ENCODE results near the gene APOA1.

APOA1 gene

DNA sequence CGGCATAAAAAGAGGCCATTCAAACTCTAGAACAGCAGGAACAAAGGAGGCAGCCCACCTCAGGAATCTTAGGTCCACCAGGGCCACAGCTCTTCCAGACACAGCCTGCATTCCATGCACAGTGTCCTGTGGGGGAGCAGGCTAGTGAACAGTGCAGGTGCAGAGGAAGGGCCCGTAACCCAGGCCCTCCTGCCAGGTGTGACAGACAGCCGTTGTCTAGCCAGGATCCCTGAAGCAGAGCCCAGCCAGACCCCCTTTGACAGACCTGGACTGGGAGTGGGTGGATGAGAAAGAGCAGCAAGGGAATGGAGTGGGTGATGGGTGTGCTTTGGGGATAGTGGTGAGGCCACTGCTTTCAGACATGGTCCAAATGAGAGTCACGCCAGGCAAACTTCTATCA is 48.4 kb downstream of the APOA1 start:
- DNase-seq (ENCODE audit: insufficient read length, low spot score) = no peak
- TF ChIP-seq TAF1 (IDR thresholded peaks at IDR 0.05; ENCODE audit: low read depth, low read length) = no peak
- no peak for TF ChIP-seq POU2F2 (IDR thresholded peaks at IDR 0.05; ENCODE audit: low read depth, low read length)
- TF ChIP-seq PAX5 (IDR thresholded peaks at IDR 0.05; ENCODE audit: insufficient read depth, low read length, severe bottlenecking) = no peak
- TF ChIP-seq SPI1 (IDR thresholded peaks at IDR 0.05; ENCODE audit: low read depth, low read length) = no peak
- no peak for TF ChIP-seq POLR2AphosphoS5 (IDR thresholded peaks at IDR 0.05; ENCODE audit: low read depth, low read length)
- no peak for TF ChIP-seq POLR2A (IDR thresholded peaks at IDR 0.05; ENCODE audit: low read depth, low read length)
- FAIRE-seq = no peak

DNA sequence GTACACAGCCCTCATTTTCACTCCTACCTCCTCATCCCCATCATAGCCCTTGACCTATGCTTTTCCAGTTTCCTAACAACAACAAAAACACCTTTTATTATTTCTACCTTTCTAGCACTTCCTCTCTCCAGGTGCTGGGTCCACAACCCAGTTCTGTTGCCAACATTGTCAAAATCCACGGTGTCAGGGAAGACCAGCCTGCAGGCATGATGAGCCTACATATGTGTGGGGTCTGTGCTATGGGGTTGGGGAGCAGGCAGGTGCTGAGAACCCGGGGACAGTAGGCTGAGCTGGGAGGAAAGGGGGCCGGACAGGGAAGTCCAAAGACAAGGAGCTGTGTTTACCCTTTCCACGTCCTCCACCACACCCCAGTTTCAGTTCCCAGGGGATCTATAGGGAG is 48.9 kb downstream of the APOA1 start:
- FAIRE-seq (no peak), DNase-seq (ENCODE audit: insufficient read length, low spot score) (no peak)
- TF ChIP-seq SPI1 (IDR thresholded peaks at IDR 0.05; ENCODE audit: low read depth, low read length) (peak; percentile 47), PAX5 (IDR thresholded peaks at IDR 0.05; ENCODE audit: insufficient read depth, low read length, severe bottlenecking) (no peak)

DNA sequence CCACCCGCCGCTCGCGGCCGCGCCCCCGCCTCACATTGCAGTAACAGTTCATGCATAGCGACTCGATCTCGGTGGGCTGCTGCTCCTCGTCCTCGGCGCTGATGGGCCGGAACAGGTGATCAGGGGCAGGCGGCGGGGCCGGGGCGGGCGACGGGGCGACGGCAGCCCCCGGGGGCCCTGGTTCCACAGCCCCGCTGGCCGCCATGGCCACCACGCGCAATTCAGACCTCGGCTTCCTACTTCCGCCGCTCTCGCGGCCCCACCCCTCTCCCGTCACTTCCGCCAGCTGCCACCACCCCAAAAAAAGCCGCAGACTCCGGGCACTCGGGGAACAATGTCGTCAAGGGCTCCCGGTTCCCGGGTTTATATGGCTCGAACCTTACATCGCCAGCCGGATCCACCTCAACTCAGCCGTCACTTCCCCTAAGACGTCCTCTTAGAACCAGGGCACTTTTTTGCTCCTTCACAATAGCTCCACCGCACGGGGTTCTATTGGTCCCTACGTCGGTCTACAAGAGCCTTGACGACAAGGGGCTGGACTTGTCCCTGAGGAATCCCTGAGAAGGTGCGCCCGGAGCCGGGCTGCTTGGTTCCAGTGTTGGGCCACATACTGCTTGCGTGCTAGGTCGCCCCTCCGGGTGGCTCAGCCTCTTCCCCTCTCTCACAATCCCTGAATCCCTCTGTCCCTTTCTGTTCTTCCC is 49.5 kb downstream of the APOA1 start, which contains the start of gene ZPR1:
Gene ZPR1, minus strand, starts transcription at position 238 of the 701 bp plus-strand sequence. Its CDS starts 33 bp downstream, at position 205.
- FAIRE-seq = peak; percentile 95
- TF ChIP-seq TAF1 (IDR thresholded peaks at IDR 0.05; ENCODE audit: low read depth, low read length) = peak; percentile 73; the same call in 1 of the 2 replicates
- TF ChIP-seq POLR2A (IDR thresholded peaks at IDR 0.05; ENCODE audit: low read depth, low read length) = peak; percentile 86
- TF ChIP-seq POLR2AphosphoS5 (IDR thresholded peaks at IDR 0.05; ENCODE audit: low read depth, low read length) = peak; percentile 85
- no peak for TF ChIP-seq PAX5 (IDR thresholded peaks at IDR 0.05; ENCODE audit: insufficient read depth, low read length, severe bottlenecking)

DNA sequence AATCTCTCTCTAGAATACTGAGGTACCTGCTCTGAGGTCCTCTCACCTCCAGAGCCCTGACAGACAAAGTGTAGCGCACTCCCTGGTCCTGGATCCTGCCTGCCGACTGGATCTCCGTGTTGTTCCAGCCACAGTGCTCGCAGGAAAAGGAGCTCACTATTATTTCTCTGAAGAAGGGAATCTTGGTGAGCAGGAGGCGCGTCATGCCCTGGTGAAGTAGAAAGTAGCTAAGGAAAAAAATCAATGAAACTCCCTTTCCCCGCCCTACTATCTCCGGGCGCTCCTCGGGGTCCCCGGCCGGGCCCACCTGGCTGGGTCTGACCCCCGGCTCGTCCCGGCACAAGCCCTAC is 50.0 kb downstream of the APOA1 start:
- FAIRE-seq (no peak), DNase-seq (ENCODE audit: insufficient read length, low spot score) (no peak)
- TF ChIP-seq POLR2A (IDR thresholded peaks at IDR 0.05; ENCODE audit: low read depth, low read length) = no peak
- TF ChIP-seq POLR2AphosphoS5 (IDR thresholded peaks at IDR 0.05; ENCODE audit: low read depth, low read length) = no peak
- no peak for TF ChIP-seq TAF1 (IDR thresholded peaks at IDR 0.05; ENCODE audit: low read depth, low read length)
- TF ChIP-seq SPI1 (IDR thresholded peaks at IDR 0.05; ENCODE audit: low read depth, low read length) = no peak
- TF ChIP-seq POU2F2 (IDR thresholded peaks at IDR 0.05; ENCODE audit: low read depth, low read length) = no peak
- TF ChIP-seq PAX5 (IDR thresholded peaks at IDR 0.05; ENCODE audit: insufficient read depth, low read length, severe bottlenecking) = no peak

More for the DNA sequence above, 49.5 kb downstream of the APOA1 start, which contains the start of gene ZPR1:
- peak; percentile 92 for DNase-seq (ENCODE audit: insufficient read length, low spot score)

DNA sequence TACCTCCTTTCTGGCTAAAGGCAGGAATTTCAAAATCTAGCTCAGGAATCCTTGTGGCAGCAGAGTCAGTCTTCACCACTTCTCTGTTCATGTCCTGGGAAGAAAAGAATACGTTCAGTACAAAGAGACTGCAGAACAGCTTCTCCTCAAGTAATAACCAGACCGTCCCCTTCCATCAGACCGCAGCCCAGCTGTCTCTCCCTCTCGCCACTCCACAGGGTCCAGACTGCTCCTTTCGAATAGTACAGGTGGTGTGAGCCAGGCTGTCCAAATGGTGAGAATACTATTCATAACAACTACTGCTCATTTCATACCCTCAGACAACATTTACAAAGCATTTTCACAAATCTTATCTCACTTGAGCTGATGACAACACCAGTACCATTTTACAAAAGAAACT is 50.5 kb downstream of the APOA1 start:
- DNase-seq (ENCODE audit: insufficient read length, low spot score) = no peak
- FAIRE-seq = peak; percentile 73
- TF ChIP-seq POU2F2 (IDR thresholded peaks at IDR 0.05; ENCODE audit: low read depth, low read length) = no peak
- no peak for TF ChIP-seq POLR2A (IDR thresholded peaks at IDR 0.05; ENCODE audit: low read depth, low read length)
- TF ChIP-seq POLR2AphosphoS5 (IDR thresholded peaks at IDR 0.05; ENCODE audit: low read depth, low read length) = no peak
- no peak for TF ChIP-seq SPI1 (IDR thresholded peaks at IDR 0.05; ENCODE audit: low read depth, low read length)
- TF ChIP-seq PAX5 (IDR thresholded peaks at IDR 0.05; ENCODE audit: insufficient read depth, low read length, severe bottlenecking) = no peak
- TF ChIP-seq TAF1 (IDR thresholded peaks at IDR 0.05; ENCODE audit: low read depth, low read length) = no peak

DNA sequence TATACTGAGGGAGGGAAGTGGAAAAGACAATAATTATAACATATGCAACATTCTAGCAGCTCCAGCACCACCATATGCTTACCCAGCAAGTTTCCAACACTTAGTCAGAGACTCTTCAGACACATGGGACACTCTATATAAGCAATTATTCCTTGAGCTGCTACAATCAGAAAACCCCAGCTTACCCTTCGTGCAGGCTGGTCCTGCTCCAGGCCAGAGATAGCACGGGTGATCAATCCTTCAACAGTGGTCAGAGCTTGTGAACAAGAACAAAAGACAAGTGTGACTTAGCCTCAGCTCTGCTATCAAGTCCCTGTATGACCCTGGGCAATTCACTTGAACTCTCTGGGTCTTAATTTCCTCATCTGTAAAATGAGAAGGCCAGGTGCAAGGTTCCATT is 51.1 kb downstream of the APOA1 start:
- FAIRE-seq (peak; percentile 13), DNase-seq (ENCODE audit: insufficient read length, low spot score) (no peak)
- TF ChIP-seq POLR2AphosphoS5 (IDR thresholded peaks at IDR 0.05; ENCODE audit: low read depth, low read length) (no peak), SPI1 (IDR thresholded peaks at IDR 0.05; ENCODE audit: low read depth, low read length) (no peak), TAF1 (IDR thresholded peaks at IDR 0.05; ENCODE audit: low read depth, low read length) (no peak), POU2F2 (IDR thresholded peaks at IDR 0.05; ENCODE audit: low read depth, low read length) (no peak), POLR2A (IDR thresholded peaks at IDR 0.05; ENCODE audit: low read depth, low read length) (no peak), PAX5 (IDR thresholded peaks at IDR 0.05; ENCODE audit: insufficient read depth, low read length, severe bottlenecking) (no peak)

All from GM12891 (cell line).